GM21360 (cell line): ENCODE results near the gene LMBR1L.
"Not testable (repeated sequence)": the region's sequence is repeated elsewhere in the genome, so short reads cannot be mapped to it uniquely, and the experiment has no call there.

Experiments
- ATAC-seq: cut with Tn5 transposase; IDR thresholded peaks from one replicate; pipeline ENCODE4 v1.9.1; 2021; ENCODE audit warnings: mild to moderate bottlenecking, moderate library complexity; ENCODE audit not compliant: unreplicated experiment

LMBR1L gene

GRCh38 chr12:49110464-49111155, at the start of gene LMBR1L:
Gene LMBR1L, minus strand, starts transcription at chr12:49110847. Its CDS starts 292 bp downstream, at chr12:49110555.
- peak; percentile 97 for ATAC-seq

GRCh38 chr12:49160399-49160798, 49.8 kb upstream of the LMBR1L start:
- ATAC-seq = no peak

DNA sequence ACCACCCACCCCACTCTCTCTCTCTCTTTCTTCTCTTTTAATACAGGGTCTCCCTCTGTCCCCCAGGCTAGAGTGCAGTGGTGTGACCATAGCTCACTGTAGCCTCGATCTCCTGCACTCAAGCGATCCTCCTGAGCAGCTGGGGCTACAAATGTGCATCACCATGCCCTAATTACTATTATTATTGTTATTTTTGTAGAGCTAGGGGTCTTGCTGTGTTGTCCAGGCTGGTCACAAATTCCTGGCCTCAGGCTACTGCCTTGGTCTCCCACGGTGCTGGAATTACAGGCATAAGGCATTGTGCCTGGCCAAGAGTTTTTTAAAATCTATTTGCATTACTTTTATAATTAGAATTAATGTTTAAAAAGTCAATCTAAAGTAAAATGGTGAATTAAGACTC, 43.6 kb upstream of the LMBR1L start:
- no peak for ATAC-seq

- no peak for ATAC-seq
These were observed 36.7 kb upstream of the LMBR1L start for GRCh38 chr12:49147384-49147783.

DNA sequence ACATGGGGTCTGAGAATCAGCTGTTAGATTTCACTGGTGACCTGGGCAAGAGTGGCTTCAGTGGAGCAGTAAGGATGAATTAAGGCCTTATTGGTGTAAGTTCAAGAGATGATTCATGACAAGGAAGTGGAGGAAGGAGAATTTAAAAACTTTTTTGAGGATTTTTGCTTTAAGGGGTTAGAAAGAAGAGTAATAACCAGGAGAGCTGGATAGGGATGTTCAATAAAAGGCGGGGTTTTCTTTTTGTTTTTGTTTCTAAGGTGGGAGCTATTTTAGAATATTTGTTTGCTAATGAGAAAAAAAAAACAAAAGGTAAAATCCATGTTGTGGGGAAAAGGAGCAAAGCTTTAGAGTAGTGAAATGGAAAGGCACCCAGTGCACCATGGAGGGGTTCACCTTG, 35.8 kb upstream of the LMBR1L start:
- ATAC-seq = no peak

DNA sequence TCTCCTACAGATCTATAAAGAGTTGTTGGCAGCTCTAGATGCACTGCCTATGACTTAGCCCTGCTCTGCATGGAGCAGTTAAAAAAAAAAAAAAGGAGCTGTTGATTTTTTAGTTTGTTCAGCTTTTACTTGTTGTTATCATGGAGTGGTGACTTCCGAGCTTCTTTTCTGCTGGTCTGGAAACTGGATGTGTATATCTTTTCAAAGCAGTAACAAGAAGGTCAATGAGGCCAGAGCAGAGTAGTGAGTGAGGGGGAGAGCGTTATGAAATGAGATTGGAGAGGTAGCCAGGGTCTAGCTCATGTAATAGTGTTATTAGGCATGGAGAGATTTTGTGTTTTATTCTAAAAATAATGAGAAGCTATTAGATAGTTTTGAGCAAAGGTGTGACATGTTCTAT, 33.7 kb upstream of the LMBR1L start:
- no peak for ATAC-seq

DNA sequence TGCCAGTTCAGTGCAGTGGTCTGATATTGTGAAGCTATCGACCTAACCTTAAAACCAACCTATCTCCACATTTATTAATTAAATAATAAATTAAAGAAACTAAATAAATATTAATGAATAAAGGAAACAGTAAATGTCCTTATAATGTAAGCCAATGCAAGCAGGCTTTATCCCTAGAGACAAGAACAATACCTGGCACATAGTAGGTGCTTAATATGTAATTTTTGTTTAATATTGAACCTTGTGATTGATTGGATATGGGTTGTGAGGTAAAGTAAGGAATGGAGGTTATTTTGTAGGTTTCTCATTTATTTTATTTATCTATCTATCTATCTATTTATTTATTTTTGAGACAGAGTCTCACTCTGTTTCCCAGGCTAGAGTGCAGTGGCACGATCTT, 28.4 kb upstream of the LMBR1L start:
- no peak for ATAC-seq

DNA sequence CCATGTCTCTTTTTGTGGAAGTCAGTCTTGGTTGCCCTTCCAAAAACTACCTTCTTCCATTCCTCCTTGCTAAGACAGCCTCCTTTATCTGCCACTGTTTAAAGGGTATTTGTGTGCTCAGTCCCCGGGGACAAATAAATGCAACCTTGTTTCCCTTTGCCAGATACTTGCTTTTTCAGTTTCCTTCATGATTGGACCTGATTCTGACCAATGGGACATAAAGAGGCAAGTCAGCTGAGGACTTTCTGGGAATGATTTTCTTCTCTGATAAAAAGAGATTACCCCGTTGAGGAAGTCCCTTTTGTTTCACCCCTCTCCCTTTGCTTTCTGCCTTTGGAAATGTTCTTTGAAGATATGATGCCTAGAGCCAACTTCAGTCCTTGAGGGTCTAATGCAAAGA, 27.9 kb upstream of the LMBR1L start:
- no peak for ATAC-seq

DNA sequence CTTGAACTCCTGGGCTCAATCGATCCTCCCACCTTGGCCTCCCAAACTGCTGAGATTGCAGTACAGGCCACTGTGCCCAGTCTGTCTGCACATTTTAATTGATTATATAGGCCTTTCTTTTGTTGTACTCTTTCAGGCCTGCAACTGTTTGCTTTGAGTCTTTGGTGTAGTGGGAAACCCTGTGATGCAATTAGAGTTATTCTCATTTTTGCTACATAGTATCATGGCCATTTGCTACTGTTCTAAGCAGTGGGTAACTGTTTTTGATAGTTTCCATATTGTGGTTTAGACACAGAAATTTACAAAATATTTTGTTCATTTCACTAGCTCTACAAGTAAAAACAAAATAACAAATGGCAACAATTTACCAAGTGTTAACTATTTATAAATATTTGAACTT, 26.8 kb upstream of the LMBR1L start:
- no peak for ATAC-seq

DNA sequence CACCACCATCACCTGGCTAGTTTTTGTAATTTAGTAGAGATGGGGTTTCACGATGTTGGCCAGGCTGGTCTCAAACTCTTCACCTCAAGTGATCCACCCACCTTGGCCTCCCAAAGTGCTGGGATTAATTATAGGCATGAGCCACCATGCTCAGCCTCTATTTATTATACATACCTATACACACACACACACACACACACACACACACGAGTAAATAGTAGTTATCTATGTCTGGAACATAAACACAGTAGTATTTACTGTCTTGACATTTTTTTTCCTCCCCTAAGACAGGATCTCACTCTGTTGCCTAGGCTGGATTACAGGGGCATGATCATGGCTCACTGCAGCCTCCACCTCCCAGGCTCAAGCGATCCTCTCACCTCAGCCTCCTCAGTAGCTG, 26.4 kb upstream of the LMBR1L start:
- not testable (repeated sequence) for ATAC-seq

DNA sequence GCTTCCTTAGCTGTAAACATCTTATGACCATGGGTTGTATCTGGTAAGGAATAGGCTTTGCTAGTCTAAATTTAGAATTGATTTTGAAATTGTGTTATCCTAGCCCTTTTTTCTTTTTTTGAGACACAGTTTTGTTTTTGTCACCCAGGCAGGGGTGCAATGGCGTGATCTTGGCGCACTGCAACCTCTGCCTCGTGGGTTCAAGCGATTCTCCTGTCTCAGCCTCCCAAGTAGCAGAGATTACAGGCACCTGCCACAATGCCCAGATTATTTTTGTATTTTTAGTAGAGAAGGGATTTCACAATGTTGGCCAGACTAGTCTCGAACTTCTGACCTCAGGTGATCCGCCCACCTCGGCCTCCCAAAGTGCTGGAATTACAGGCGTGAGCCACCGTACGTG, 22.9 kb upstream of the LMBR1L start:
- ATAC-seq = no peak

GRCh38 chr12:49133014-49133413, 22.4 kb upstream of the LMBR1L start:
- no peak for ATAC-seq

DNA sequence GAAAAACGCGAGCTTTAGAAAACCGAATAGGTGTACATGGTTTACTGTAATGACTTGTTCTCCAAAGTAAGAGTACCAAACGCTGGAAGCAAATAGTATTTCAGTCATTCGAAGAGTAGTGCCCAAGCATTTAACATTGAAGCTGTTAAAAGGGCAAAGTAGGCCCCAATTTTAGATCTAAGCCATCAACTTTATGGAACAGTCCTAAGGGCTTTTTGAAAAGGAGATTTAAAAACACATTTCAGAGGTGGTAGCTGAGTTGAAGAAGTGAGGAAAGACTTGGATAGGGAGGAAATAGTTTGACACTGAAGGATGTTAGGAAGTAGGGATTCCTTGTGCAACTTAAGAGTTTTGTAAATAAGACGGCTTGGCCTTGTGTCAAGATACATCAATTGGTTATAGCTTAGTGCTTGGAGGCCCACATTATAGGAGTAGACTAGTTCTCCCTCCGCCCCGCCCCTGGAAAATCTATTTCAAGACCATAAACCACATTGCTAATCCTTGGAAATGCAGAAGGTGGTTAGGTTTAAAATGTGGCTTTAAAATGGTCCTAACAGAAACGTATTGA, 21.3 kb upstream of the LMBR1L start:
- peak; percentile 1 for ATAC-seq

DNA sequence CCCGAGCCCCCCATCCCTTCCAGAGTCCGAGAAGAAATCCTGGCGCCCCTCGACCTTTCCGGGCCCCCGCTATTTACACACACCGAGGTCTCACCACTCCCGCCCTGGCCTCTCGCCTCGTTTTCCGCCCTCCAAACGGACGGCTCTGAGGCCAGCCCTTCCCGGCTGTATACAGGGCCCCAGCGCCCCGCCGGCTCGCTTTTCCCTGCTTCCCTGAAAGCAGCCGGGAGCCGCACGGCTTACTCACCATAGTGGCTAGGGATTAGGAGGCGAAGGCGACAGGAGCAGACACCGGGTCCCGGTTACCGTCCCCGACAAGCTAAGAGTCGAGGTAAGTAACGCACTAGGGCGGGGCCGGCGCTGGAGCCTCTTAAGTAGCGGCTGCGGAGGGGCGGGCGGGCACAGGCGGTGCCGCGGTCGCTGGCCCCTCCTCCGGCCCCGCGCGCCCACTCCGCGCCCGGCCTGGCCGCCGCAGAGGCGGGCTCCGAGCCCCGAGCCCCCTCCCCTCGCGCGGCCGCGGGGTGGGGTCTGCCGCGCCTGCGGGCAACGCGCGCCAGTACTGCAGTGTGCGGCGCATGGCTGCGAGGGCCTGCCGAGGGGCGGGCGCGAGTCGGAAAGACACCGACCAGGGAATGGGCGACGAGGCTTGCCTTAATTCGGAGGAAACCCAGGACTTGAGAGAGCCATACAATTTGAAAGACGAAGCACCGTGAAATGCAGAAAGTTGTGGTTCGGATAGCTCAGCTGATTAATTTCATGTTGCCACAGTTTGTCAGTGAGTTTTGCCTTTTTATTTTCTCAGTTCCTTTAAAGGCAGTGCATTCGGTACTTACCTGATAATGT, 20.6 kb upstream of the LMBR1L start, which contains the start of gene TUBA1B:
Gene TUBA1B, minus strand, starts transcription at position 345 of the 843 bp plus-strand sequence. Its CDS starts 95 bp downstream, at position 250.
- peak; percentile 65 for ATAC-seq

- ATAC-seq = peak; percentile 54
These were observed 19.8 kb upstream of the LMBR1L start for GRCh38 chr12:49130151-49131050.

GRCh38 chr12:49129332-49130150, 18.9 kb upstream of the LMBR1L start:
- no peak for ATAC-seq

GRCh38 chr12:49127971-49128370, 17.3 kb upstream of the LMBR1L start:
- not testable (repeated sequence) for ATAC-seq

DNA sequence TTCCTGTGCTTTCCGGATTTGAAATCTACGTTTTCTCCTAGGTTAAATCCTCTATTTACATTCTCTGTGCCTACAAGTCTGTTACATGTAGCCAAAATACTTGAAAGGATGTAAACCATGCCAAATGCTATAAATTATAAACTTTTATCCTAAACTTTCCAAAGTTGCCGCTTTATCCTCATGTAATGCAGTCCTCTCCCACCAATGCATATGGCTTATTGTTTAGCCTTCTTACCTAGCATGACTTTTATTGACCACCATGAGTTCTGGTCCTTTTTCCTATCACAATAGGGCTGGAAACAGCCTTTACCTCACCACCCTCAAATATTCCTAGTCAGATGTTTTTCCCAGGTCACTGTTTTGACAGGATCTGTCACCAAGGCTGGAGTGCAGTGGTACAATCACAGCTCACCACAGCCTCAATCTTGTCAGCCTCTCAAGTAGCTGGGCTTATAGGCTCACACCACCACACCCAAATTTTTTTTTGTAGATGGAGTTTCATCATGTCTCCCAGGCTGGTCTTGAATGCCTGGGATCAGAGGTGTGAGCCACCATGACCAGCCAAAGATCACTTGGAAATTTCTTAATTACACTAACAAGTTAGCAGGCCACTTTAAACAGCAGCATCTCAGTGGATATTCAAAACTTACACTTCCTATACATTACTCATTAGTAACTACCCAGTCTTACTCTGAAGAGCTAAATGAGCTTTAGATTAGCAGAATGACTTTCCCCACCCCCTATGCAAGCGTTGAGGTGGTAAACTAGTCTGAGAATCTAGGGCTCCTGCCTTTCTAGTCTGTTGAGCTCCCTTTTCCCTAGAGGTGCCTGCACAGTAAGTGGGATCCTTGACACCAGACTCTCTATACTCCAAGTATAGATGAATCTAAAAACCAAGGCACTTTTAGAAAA, 16.5 kb upstream of the LMBR1L start:
- ATAC-seq = no peak
